ENCODE data around the gene LPCAT1.

- TF ChIP-seq, protein P1, sequence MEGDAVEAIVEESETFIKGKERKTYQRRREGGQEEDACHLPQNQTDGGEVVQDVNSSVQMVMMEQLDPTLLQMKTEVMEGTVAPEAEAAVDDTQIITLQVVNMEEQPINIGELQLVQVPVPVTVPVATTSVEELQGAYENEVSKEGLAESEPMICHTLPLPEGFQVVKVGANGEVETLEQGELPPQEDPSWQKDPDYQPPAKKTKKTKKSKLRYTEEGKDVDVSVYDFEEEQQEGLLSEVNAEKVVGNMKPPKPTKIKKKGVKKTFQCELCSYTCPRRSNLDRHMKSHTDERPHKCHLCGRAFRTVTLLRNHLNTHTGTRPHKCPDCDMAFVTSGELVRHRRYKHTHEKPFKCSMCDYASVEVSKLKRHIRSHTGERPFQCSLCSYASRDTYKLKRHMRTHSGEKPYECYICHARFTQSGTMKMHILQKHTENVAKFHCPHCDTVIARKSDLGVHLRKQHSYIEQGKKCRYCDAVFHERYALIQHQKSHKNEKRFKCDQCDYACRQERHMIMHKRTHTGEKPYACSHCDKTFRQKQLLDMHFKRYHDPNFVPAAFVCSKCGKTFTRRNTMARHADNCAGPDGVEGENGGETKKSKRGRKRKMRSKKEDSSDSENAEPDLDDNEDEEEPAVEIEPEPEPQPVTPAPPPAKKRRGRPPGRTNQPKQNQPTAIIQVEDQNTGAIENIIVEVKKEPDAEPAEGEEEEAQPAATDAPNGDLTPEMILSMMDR (IDR thresholded peaks at IDR 0.05): no peak
- TF ChIP-seq POLR2AphosphoS5 (IDR thresholded peaks at IDR 0.05): no peak
Observed at GRCh38 chr5:1526190-1526631, 2.5 kb upstream of the LPCAT1 start.

All from breast epithelium (tissue), 3 donors.